Stimulated activated CD4-positive, alpha-beta T cell treated with anti-CD3 and anti-CD28 coated beads, Interleukin-12 subunit alpha, Interleukin-12 subunit beta, amount 100 ng/mL, for 24 hours (primary cell): ENCODE results near the gene SPATA31D3.
"Not testable (repeated sequence)": the region's sequence is repeated elsewhere in the genome, so short reads cannot be mapped to it uniquely, and the experiment has no call there.

Experiments used
- DNase-seq, 2 experiments: peaks; one replicate each; pipeline ENCODE4 v3.0.0-alpha.2; 2020; ENCODE audit warnings: low read depth in 2 of 2

SPATA31D3 gene

DNA sequence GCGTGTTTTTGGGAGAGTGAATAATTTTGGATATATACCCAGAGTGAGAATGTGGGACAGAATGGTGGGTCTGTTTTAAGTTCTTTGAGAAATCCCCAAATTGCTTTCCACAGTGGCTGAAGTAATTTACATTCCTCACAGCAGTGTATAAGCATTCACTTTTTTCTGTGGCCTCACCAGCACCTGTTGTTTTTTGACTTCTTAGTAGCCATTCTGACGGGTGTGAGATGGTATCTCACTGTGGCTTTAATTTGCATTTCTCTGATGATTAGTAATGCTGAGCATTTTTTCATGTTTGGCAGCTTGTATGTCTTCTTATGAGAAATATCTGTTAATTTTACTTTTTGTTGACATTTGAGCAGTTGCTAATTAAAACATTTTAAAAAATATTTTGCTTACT, 35.9 kb downstream of the SPATA31D3 start:
- no peak for DNase-seq

DNA sequence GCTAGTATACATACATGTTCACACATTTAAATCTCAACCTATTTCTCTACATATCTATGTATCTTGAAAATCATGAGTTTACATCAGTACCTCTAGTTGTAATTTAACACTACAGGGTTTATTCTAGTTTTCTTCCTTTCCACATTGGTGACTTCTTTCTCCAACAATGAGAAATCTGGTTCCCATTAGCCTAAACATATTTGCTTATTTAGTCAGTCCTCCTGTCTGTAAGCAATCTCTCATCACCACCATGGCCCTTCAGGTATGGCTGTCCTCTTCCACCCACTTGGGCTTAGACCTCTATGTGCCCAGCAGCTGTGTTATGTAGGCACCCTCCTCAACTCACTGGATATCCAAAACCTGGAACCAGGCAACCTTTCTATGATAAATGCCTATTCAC, 37.3 kb downstream of the SPATA31D3 start:
- no peak for DNase-seq

DNA sequence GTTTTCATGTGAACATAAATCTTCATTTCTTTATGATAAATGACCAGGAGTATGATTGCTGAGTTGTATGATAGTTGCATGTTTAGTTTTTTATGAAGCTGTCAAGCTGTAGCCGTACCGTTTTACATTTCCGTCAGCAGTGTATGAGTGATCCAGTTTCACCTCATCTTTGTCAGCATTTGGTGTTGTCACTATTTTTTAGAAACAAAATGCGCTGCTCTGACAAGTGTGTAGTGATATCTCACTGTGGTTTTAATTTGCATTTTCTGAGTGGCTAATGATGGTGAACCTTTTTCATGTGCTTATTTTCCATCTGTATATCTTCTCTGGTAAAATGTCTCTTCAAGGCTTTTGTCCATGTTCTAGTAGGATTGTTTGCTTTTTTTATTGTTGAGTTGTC, 38.6 kb downstream of the SPATA31D3 start:
- DNase-seq: no peak

DNA sequence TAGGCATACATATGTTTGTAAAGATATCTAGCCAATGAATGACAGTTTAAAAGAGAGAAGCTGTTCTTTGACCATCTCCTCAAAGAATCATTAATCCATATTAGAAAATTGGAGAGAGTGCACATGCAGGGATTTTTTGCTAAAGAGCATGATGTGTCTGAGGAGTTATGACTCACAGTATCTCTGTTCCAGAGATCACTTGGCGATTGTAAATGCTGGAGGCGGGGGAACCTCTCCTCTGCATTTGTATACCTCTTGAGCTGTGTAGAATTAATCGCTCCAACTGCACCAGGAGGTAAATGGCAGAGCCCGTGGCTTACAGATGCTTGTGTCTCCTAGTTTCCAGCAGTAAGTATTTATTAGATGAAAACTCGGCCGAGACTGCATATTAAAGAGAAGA, 41.6 kb downstream of the SPATA31D3 start:
- no peak for DNase-seq

DNA sequence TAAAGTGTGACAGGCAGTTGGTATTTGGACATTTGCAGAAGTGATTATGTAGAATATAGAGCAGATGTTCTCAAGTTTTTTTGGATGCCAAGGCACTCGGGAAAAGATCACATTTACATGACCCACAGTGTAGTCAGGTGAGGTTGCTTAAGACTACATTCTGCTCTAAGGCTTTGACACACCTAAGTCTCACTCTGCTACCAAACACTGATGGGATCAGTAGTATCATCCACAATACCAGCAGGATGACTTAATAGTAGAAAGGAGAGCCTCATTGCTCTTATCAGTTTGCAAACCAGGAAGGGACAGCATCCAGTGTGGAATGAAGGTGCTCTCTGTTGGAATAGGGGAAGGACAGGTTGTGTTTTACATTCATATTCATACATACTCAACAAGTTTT, 42.8 kb downstream of the SPATA31D3 start:
- no peak for DNase-seq

DNA sequence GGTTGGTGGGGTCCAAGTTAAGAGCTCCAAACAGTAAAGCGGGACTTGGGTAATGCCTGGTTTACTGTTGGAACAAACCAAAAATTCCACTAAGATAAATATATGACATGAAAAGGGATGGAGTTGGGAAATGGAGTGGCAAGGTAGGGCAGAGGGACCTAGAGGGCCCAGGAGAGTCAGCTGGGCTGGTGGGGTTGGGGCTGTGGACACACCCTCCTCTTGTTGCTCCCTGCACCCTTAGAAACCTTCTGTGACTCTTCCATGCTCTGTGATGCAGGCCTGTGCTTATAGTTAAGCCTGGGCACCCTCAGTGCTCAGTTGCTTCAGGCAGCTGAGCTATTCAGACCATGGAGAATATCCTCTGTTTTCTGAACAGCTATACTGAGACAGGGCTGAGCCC, 45.2 kb downstream of the SPATA31D3 start, which contains the start of gene SPATA31D1:
Gene SPATA31D1 (plus strand): TSS at position 301 of the 400 bp plus-strand sequence. CDS start 47 bp downstream, at position 348.
- DNase-seq: not testable (repeated sequence)

DNA sequence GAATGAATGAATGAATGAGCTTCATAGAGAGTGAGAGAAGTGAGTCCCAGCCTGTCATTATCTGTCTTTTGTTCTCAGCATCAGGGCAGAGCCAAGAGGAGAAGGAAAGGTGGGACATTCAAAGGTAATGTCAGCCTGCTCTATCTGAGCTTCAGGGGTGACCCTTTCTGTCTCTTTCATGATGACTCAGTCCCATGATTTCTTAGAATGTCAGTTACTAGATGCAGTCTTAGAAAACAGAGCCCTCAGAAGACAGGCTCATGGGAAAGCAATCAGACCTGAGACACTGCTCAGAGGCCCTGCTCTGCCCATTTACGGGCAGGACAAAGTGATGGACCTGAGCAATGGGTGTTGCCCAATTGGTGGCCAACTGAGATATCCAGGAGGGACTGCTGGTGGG, 46.4 kb downstream of the SPATA31D3 start:
- no peak for DNase-seq

DNA sequence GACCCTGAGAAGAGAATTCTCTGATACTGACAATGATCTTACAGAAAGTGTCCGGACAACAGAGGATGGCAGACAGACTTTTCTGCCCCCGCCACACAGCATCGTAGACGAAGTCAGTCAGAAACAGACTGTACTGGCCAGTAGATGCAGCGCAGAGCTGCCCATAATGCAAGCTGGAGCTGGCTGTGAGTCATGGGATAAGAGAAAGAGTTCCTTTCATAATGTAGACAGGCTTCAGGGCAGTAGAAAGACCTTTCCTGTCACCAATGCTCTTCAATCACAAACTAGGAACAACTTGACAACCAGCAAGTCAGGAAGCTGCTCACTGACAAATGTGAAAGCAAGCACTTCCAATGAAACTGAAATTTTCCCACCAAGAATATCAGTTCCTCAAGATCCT, 50.4 kb downstream of the SPATA31D3 start:
- no peak for DNase-seq
